Left forelimb (tissue), 1 donor: ENCODE measurements around the gene ZNF438.
A peak's percentile ranks its signal among the peaks of the same experiment; 100 is the strongest.

Experiments
- DNase-seq: peaks from one replicate; pipeline ENCODE4 v3.0.0-alpha.2; 2018; ENCODE audit warnings: low spot score

The ZNF438 gene

DNA sequence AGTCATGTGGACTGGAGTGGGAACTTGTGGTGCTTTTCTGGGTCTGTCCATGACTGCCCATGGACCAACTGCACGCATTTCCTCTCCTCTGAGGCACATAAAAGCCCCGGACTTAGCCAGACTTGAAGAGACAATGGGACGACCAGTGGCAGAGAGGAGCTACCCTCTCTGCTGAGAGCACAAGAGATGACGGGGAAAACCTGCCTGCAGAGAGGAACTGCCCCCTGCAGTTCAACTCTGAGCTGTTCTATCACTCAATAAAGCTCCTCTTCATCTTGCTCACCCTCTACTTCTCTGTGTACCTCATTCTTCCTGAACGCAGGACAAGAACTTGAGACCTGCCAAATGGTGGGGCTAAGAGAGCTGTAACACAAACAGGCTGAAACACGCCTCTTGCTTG is 184.5 kb downstream of the ZNF438 start:
- no peak for DNase-seq

DNA sequence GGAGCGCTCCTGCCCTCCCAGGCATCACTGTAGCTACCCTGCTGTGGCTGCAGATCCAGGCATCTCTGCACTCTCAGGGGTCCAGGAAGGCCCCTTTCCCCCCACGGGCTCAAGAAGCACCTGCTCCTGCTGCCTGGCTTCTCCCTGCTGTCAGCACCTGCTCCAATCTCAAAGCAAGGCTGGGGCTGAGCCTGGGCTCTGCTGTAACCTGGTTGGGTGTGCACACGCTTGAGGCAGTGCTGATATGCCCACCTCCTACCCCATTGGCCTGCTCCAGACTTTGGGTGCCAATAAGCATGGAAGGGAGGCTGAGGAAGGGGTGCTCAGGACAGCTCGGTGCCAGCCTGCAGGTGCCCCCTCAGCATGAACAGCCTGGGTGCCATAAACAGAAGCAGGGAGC is 185.0 kb downstream of the ZNF438 start:
- no peak for DNase-seq

DNA sequence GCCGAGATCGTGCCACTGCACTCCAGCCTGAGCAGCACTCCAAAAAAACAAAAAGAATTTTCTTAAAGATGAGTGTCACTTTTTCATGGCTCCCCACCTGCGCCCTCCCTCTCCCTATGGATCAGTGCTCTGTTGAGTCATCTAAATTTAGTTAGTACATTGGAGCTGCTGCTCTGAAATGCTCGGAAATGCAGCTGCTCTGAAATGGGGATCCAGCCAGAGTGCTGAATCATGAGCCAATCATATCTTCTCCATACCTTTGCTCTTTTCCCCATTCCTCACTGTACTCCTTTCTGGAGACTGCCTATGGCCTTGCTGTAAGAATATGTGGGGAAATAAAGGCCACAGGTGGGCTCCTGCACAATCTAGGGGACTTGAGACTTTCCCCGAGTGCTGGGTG is 188.8 kb downstream of the ZNF438 start:
- no peak for DNase-seq

DNA sequence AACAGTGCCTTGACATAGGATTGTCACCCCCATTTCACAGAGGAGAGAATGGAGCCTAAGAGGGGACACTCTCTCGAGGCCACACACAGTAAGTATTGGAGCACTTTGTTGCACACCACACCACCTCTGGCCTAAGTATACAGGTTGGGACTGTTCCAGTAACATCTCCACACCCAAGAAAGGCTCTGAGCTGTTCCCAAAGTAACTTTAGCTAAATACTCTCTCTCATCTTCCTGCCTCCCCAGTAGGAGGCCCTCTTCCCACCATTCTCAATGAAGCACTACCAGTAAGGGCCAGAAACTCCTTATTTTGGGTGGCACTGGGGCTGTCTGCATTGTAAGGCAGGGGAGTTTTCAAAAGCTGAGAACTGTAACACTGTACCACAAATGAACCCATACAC is 189.5 kb downstream of the ZNF438 start:
- no peak for DNase-seq

DNA sequence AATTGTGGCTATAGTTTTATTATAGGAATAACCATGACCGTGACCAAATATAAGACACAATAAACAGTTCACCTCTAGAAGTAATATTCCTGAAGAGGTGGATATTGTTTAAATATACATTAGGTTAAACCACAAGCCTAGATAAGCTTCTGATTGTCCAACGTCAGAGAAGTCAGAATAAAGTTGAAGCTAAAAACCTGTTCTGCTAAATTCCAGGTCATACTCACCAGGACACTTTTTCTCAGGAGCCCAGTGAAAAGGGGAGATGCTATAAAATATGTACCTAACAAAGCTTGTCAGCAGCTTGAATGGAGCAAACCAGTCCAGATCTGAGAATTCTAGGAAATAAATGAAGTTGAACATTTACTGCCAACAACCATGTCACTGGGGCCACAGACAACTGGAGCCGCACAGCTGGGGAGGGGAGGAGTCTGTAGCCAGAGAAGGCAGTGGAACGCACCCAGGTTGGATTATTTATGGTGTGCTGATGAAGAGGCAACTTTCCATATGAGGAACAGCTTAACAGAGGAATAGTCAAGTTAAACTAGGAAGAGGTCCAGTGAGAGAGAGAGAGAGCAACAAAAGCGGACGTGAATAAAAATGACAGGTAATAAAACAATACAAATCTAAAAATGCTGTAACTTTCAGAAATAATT is 191.1 kb downstream of the ZNF438 start:
- peak; percentile 82 for DNase-seq

DNA sequence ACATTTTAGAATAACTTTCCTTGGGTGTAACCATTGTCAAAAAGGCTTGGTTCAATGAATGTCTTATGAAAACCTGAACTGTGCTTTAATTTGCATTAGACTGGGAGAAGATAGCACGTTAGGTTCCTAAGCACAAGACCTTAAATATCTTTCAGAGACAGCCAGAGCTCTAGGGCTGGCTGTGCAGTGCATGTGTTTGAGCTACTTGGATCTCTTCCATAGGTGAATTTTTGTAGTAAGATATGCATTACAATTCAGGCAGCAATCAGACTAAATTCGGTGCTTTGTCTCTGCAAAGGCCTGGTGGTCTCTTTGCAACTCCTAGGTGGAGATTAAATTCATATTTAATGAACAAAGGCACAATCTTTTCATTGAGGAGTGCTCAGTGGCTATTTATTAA is 192.0 kb downstream of the ZNF438 start:
- no peak for DNase-seq

DNA sequence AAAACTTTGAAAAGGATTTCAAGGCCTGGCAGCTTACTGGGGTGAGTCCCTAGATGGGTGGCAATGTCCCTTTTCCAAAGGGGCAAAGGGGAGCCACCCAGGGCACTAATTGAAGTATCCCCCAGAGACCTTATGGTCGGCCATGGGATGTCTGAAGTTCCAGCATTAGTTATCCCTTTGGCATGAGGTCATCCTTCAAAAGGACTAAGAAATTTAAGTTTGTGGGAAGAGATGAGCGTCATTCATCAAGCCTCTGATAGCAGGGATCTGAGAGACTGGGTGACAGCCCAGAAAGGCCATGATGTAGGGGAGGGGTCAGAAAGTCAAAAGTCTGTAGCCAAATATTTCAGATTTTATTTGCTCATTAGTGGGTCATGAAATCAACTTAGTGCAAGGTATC is 195.3 kb downstream of the ZNF438 start:
- DNase-seq, result peak; percentile 18

DNA sequence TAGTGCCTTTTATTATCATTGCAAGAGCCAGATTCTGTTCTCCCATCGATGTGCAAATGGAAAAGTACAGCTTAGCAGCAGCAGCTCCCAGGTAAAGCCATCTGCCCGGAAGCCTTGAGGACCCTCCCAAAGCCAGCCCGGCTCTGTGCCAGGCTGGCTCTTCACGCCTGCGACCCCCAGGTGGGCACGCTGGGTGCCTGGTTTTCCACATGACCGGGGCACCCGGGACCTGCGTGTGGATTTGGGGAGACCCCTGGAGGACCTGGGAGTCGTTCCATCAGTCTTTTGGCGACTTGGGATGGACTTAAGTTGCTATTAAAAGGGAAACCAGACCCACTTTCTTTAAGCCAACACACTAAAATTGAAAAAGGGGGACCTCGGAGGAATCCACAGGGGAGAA is 196.5 kb downstream of the ZNF438 start:
- DNase-seq, result peak; percentile 48

DNA sequence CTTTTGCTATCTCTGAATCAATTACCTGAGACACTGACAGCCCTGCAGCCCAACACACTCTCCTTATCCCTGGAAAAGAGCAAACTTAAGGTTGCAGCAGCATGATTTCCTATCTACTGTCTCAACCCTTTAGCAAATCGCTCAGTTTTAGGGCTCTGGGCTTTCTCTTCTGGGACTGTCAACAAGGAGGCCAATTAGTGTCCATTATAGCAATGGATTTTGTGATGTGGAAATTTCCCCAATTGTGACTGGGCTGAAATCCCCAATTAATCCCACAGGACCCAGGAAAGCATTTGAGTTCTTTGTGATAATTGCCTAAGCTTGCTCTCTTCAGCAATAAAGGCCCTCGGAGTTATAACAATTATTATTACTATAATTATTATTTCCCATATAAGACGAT is 197.0 kb downstream of the ZNF438 start:
- DNase-seq, result no peak

DNA sequence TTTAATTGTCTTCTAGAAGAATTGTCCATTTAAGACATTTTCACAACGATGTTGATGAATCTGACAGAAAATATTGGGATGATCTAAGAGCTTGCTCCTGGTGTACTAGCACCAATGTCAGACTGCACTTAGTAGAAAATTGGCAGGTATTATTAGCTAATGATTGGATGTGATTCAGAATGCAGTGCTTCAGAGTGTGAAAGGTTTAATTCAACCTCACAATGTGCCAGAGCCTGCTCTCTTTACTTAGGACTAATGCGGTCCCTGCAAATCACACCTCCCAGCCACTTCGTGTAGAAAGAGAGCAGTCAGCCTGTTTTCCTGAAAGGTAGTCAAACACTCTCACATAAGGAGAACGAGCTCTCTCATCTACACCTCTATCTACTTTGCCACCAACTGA is 197.5 kb downstream of the ZNF438 start:
- DNase-seq, result peak; percentile 6

DNA sequence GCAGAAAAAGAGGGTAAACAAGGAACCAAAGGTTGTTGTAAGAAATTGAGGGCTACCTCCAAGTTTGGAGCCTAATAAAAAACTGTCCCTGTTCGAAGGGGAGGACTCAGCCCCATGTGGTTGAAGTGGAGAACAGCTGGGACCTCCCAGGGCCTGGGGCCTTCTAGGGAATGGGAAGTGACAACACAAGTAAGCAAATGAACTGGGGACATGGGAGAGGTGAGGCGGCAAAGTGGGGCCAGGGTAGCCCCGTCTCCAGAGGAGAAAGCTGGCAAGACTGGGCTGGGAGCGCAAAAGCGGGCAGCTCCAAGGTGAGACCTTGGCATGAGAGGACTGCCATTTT is 198.1 kb downstream of the ZNF438 start:
- DNase-seq, result peak; percentile 33

DNA sequence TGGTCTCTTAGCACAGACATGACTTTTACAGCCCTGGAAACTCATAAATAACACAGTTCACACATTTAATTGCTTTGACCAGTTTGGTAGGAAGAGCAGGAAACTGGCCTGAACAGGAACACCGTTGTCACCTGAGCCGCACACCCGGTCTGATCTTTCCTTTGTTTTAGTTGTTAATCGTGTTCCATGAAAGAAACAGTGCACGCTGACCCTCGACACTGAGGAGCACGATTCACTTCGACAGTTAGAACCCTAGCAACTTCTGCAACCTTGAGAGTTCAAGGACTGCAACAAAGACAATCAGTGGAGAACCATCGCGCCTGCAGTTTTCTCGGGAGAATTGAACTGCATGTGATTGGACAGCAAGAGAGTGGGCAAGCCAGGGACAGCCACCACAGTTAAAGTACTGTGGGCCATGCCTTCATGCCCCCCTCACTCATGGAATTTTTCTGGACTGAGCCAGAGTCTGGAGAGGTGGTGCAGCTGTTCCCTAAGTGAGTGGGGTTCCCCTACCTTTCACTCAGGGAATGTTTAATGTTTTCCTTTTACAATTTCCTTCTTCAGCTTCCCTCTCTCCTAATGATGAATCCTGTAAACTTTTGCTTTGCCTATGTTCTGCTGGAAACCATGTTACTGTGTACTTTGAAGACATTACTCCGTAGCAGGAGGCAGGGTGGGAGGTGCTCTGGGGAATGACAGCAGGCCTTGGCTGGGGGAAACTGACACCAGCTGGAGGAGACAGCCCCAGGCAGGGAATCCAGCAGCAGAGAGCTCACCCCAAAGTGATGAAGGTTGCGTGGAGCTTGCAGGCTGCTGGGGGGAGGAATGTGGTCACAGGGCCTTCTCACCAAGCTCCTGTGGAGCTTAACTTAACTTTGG is 198.7 kb downstream of the ZNF438 start:
- DNase-seq, result peak; percentile 37

DNA sequence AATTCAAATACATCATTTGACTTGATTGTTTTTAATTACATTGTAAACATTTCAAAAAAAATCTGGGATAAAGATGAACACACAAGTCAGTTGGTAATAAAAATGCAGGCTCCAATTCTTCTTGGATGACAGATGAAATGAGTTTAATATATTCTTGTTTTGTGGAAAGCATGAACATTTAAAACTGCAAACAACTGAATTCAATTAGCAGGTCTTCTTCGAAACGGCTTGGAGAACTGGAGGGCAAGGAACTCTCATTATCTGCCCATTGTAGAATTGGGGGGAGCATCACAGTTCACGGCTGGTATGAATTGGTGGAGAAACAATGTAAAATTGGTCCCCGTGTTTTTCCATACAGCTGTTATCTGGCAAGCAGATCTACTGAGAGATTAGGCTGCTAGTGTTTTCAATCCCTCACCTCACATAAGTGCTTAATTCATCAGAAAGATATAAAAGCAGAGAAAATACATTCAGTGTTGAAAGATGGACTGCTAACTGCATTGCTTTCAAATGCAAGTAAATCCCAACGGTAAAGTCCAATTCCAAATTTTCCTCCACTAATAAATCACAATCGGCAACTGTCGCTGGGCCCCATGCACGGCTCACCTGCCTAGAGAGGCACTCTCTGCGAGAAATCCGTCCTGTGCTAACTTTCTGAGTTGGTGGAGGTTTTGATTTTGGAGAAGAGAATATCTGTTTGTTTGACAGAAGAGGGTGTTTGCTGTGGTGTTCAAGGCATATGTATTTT is 199.5 kb downstream of the ZNF438 start:
- DNase-seq, result peak; percentile 36

DNA sequence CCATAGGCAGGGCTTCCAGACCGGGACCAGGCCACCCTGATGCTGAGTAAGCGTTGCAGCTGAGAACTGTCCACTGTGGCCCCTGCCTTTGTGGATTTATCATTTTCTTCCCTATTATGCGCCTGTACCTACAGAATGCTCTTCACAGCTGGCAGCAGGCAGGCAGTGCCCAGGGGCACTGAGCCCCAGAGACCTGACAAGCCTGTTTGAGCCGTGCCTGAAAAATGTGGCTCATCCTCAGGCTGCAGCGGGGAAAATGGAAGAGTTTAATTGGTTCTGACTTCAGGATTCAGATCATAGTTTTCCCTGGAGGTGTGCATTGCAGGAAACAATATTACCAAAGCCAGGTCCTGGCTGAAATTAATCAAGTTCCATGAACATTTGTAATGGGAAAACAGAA is 200.2 kb downstream of the ZNF438 start:
- DNase-seq, result peak; percentile 45

DNA sequence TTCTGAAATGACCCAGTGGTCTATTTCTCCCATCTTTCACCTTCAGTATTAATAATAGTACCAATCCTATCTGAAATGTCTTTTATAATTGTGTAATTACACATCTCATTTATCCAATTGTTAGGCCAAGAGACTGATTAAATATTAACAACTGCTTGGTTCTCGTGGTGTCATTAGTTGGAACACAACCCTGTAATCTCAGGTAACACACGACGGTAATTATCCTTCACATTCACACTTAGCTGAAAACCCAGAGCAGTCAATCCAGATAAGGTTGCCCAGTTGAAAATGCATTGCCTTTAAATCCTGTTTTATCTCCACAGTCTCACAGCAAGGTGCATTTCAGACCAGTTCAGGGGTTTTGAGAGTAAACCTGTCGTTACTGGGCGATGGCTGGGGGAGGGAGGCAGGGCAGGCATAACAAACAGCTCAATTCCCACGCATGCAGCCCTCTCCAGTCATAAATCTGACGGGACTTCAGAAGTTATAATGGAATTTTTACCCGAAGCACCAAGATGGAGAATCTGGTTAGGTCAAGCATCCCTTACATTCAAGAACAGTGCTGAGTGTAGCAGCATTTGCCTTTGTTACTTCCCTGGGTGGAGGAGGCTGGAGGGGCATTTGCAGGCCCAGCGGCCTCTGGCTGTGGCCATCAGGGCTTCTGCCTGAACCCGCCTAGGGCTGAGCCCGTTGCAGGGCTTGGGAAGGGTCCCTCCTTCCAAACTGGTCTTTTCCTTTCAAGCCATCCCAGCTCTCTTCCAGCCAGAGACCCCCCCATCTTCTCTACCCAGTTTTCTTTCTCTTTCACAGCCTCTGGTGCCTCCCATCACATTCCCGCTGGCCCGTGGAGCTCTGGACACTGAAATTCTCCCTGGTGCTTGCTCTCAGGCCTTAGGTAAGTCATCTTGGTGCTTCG is 201.1 kb downstream of the ZNF438 start:
- DNase-seq, result peak; percentile 25

DNA sequence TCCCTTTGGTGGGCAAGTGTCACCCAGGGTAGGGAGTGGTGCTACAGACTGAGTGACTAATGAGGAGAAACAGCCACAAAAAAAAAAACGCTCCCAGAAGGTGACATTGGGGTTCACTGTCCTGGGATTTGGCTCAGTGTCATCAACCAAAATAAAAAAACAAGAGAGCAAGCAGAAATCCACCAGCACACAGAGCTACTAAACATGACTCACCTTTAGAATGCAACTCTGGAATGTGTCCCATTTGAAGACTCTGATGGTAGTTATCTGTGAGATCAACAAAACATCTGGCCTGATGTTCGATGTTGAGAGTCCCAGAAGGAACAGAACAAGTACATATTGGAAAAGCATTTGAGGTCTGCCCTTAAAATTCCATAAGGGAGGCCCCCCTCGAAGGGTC is 201.8 kb downstream of the ZNF438 start:
- peak; percentile 11 for DNase-seq

DNA sequence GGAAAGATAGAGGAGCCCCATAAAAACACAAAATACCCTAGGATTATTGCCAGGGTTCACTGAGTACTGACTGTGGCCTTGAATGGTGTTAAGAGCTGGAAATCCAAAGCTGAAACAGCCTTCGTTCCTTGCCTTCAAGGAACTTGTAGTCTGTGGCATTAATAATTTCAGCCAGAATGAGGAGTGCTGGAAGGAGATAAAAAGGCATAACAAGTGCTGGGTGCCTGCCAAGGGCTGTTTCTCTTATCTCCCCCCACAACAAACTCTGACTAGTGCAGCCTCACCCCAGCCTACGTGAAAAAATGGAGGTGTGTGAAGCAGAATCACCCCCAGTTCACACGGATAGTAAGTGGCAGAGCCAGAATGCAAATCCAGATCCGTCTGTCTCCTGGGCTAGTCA is 203.0 kb downstream of the ZNF438 start:
- no peak for DNase-seq

DNA sequence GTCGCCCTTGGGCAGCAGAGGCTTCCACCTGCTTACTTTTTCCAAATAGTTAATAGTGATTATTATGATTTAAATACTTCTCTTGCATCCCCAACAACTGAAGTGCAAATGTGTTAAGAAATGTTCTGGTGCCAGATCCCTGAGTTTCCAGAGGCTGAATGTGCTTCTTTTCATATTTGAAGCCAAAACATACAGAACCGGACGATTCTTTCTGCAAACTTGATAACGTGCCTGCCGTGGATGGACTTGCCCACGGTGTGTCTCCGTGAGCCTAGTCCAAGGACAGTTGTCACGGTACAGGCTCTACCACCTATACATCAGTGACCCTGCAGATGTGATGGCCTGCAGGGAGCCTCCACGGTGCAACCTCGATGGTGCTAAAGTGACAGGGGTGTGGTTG is 203.5 kb downstream of the ZNF438 start:
- DNase-seq, result peak; percentile 58

DNA sequence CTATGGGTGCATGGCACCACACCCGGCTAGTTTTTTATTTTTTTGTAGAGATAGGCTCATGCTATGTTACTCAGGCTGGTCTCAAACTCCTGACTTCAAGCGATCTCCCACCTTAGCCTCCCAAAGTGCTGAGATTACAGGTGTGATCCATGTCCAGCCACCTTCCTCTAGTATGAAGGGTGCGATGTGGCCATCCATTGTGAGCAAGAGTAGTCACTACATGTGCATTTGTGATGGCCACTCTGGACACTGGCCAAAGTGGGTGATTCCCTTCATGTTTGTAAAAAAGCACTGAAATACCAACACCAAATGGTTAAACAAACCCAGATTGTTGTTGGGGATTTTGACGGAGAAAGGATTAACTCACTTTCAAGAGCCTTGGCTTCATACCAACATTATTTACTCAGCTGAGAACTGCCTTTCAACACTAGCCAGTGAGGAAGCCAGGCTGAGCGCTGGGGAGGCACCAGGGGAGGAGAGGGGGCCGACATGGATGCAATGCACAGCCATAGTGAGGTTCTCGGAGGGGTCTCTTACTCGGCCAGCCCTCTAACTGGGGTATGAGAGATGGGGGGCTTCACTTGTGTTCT is 204.0 kb downstream of the ZNF438 start:
- DNase-seq, result no peak

DNA sequence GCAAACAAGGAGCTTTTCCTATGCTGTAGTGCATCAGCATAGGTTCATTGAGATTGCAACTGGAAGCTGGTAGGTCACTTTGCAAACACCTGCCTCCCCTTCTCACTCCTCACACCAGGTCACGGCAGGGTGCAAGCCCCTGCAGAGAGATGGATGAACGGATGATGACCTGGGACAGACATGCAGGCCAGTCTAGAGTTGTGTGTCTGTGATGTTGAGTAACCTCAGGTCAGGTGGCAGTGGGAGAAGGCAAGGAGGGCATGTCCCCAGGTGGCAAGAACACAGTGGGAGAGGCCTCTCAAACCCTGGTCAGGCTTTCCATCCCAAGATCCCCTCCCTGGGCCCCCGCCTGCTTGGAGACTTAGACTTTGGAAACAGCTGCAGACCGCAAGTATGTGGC is 205.0 kb downstream of the ZNF438 start:
- no peak for DNase-seq

DNA sequence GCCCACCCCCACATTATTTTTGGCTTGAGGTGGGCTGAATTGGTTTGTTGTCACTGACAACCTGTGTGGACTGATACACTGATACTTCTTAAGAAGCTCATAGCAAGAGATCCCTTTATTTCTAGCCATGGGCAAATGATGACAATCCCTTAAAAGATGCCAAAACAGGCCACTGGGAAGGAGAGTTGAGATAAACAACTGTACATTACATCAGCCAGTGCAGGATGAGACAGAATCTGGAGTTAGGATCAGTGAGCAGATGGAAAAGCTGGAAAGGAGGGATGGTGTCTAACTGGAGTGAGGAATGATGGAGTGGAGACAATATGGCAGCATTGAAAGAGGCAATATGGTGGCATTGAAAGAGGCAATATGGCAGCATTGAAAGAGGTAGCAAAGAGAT is 206.2 kb downstream of the ZNF438 start:
- DNase-seq, result no peak

DNA sequence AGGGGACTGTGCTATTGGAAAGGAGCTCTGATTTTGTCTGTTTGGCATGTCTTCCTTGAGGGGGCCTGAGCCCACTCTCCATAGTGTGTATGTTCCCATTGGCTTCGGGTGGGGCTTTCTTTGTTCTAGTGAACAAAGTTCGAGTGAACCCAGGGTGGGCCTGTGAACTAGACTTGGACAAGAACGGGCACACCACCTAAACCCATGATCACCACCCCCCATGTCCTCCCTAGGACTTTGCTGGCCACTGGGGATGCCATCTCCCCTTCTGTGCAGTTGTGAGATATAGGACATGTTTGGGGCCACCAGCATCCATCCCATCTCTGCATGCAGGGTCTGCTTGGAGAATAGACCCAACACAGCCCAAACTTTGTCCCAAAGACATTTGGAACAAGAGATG is 206.6 kb downstream of the ZNF438 start:
- DNase-seq, result no peak
